Measurements from ENCODE around the gene LPP. TPM values are rescaled to one million over a fixed set of nuclear protein-coding genes. Genes with fewer than 3 reads are reported as not detected.

Gene LPP
- total RNA-seq, 1 experiment from 2014 or later = 54.0 TPM

DNA sequence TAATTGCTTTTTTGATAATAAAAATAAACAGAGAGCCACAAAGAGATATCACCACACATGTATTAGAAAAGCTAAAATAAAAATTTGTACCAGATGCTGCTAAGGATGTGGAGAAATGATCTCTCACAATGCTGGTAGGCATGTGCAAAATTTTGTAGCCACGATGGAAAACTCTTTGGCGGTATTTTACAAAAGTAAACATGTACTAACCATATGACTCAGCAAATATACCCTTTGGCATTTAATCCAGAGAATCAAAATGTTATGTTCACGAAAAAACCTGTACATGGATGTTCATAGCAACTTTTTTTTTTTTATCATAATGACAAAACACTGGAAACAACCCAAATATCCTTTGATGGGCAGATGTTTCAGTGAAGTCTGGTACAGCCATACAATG lies 261.2 kb downstream of the LPP start:
- intact Hi-C loops (cut with micrococcal nuclease) = no loop called here
- no peaks in the 10 kb centered on the region for H3K4me1 ChIP-seq (ENCODE audit: control insufficient read depth in 1 of 2, insufficient read depth in 2 of 2, low read length in 2 of 2)
- RAD21 ChIA-PET (ENCODE audit: low non-redundant PET in 1 of 2, low total read pairs in 2 of 2, uncharacterized antibody in 2 of 2, unreplicated experiment in 2 of 2) = interaction anchor here in 1 of 2 experiments (0.5 kb wide), 1 partner anchor 15 kb away, joined by 4 read pairs; no protein-coding TSS in a partner anchor
- no peaks in the 10 kb centered on the region for H3K9me3 ChIP-seq (ENCODE audit: control insufficient read depth in 1 of 2, insufficient read depth in 1 of 2, low read depth in 1 of 2, low read length in 2 of 2)
- H2AFZ ChIP-seq (ENCODE audit: low read depth, low read length, poor library complexity, severe bottlenecking) = no peak overlapping the region
- POLR2A ChIA-PET = no interaction called here
- H3K79me2 ChIP-seq (ENCODE audit: insufficient read depth, low read length) = no peaks in the 10 kb centered on the region
- no TSS peak for BruUV-seq (replicated peaks)
- H3K4me3 ChIP-seq (replicated peaks in 1 of 2; ENCODE audit: low read depth in 1 of 2, low read length in 2 of 2) = no peak overlapping the region
- no peak overlapping the region for H3K9ac ChIP-seq (ENCODE audit: low read length)
- CTCF ChIA-PET = no interaction called here
- TF ChIP-seq, protein P1, sequence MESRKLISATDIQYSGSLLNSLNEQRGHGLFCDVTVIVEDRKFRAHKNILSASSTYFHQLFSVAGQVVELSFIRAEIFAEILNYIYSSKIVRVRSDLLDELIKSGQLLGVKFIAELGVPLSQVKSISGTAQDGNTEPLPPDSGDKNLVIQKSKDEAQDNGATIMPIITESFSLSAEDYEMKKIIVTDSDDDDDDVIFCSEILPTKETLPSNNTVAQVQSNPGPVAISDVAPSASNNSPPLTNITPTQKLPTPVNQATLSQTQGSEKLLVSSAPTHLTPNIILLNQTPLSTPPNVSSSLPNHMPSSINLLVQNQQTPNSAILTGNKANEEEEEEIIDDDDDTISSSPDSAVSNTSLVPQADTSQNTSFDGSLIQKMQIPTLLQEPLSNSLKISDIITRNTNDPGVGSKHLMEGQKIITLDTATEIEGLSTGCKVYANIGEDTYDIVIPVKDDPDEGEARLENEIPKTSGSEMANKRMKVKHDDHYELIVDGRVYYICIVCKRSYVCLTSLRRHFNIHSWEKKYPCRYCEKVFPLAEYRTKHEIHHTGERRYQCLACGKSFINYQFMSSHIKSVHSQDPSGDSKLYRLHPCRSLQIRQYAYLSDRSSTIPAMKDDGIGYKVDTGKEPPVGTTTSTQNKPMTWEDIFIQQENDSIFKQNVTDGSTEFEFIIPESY (IDR thresholded peaks at IDR 0.05; ENCODE audit: extremely low read depth, insufficient replicate concordance, low read length) = no peak
- TF ChIP-seq ELF1 (IDR thresholded peaks at IDR 0.05; ENCODE audit: borderline replicate concordance, low read depth) (no peak), ZFX (IDR thresholded peaks at IDR 0.05) (no peak), ZNF274 (IDR thresholded peaks at IDR 0.05; ENCODE audit: low read depth, low read length) (no peak), SP1 (IDR thresholded peaks at IDR 0.05; ENCODE audit: low read depth) (no peak), SIN3A (IDR thresholded peaks at IDR 0.05; ENCODE audit: low read depth) (no peak), POLR2A (IDR thresholded peaks at IDR 0.05; ENCODE audit: borderline replicate concordance, extremely low read depth, insufficient read depth, insufficient read length) (no peak), POLR2AphosphoS5 (IDR thresholded peaks at IDR 0.05; ENCODE audit: low read depth, low read length) (no peak), CEBPB (IDR thresholded peaks at IDR 0.05; ENCODE audit: low read depth) (no peak), SRF (IDR thresholded peaks at IDR 0.05; ENCODE audit: low read depth) (no peak), EZH2 (IDR thresholded peaks at IDR 0.05) (no peak), JUND (IDR thresholded peaks at IDR 0.05) (no peak), CBX3 (IDR thresholded peaks at IDR 0.05; ENCODE audit: low read depth) (no peak)
- H3K27ac ChIP-seq (ENCODE audit: low read depth, low read length) = no peak overlapping the region
- H4K20me1 ChIP-seq (ENCODE audit: insufficient read depth) = no peaks in the 10 kb centered on the region; the same call in 1 of the 2 replicates
- H3K27me3 ChIP-seq (ENCODE audit: insufficient read depth, low read length) = no peaks in the 10 kb centered on the region
- no peak overlapping the region for H3K4me2 ChIP-seq (ENCODE audit: low read length)
- H3K36me3 ChIP-seq (ENCODE audit: control insufficient read depth in 1 of 2, insufficient read depth in 2 of 2, low read length in 2 of 2) = no peaks in the 10 kb centered on the region
- H3K9me2 ChIP-seq (ENCODE audit: insufficient read depth) = no peaks in the 10 kb centered on the region
- ATAC-seq (no peak), DNase-seq (ENCODE audit: low read depth, low spot score) (no peak)
